ENCODE results near the gene LRMDA. TPM values are rescaled to one million over a fixed set of nuclear protein-coding genes. Genes with fewer than 3 reads are reported as not detected.

Gene LRMDA
- total and polyA plus RNA-seq, 2 of the 4 experiments (the other 2 are of a cell fraction): 0.07 TPM; not detected in 1

DNA sequence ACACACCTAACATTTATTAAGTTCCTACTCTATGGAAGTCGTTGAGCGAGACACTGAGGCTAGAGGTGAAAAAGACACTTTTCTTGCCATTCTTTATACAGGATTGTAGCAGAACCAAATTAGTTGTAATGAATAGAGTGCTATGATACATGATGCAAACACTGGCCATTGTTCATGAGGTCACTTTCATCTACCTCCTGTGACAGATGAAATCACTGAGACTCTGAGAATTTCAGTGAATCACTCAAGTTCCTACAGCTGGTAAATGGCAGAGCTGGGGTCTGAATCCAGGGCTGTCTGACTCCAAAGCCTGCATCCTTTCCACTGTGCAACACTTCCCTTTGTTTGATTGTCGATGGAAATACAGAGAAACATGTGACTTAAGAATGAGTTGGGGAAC, 657.6 kb downstream of the LRMDA start:
- Histone ChIP-seq H3K4me2 (ENCODE audit: low read depth, low read length) (no peak overlapping the region), H2AK9ac (replicated peaks; ENCODE audit: low read depth, low read length, poor library complexity) (no peak overlapping the region), H2AK5ac (ENCODE audit: low read depth, low read length) (no peak overlapping the region), H2BK120ac (ENCODE audit: low read depth, low read length) (no peak overlapping the region), H3K27ac (ENCODE audit: insufficient read depth, low read length) (no peak overlapping the region), H3K9me1 (ENCODE audit: insufficient read depth, low read length) (no peaks in the 10 kb centered on the region), H4K20me1 (ENCODE audit: insufficient read depth, low read length) (no peaks in the 10 kb centered on the region), H2AFZ (replicated peaks; ENCODE audit: low read length, poor library complexity) (no peak overlapping the region), H2BK15ac (ENCODE audit: low read depth, low read length) (no peak overlapping the region), H4K8ac (ENCODE audit: low read depth in 2 of 2, low read length in 2 of 2) (no peak overlapping the region), H3K18ac (ENCODE audit: low read depth, low read length) (no peak overlapping the region), H3K79me1 (ENCODE audit: low read depth in 1 of 2, low read length in 2 of 2) (no peaks in the 10 kb centered on the region), H3K4me3 (ENCODE audit: insufficient read depth, low read depth, low read length) (no peak overlapping the region), H3K23ac (ENCODE audit: low read depth, low read length) (no peak overlapping the region), H3K27me3 (ENCODE audit: control insufficient read depth, insufficient read depth, low read length) (peaks cover 2% of the 10 kb centered on the region), H2BK20ac (ENCODE audit: low read depth, low read length) (no peak overlapping the region), H2BK5ac (ENCODE audit: low read depth, low read length, poor library complexity, severe bottlenecking) (no peak overlapping the region), H3K36me3 (ENCODE audit: control insufficient read depth, insufficient read depth, low read length) (no peaks in the 10 kb centered on the region), H3K4ac (ENCODE audit: low read depth, low read length) (no peak overlapping the region), H3K14ac (replicated peaks; ENCODE audit: low read depth, low read length) (no peak overlapping the region), H3K9me3 (ENCODE audit: control insufficient read depth, insufficient read depth, low read length) (no peaks in the 10 kb centered on the region; the same call in 1 of the 2 replicates), H3K9ac (ENCODE audit: low read depth, low read length) (no peak overlapping the region), H3K56ac (ENCODE audit: extremely low read depth, insufficient read depth, low read length) (no peak overlapping the region), H4K91ac (ENCODE audit: insufficient read depth, low read depth, low read length) (no peak overlapping the region), H4K5ac (ENCODE audit: low read depth, low read length) (no peak overlapping the region), H3K4me1 (ENCODE audit: control insufficient read depth, insufficient read depth, low read length) (no peaks in the 10 kb centered on the region)
- ATAC-seq (ENCODE audit: low read depth): no peak
- intact Hi-C loops (cut with micrococcal nuclease): no loop called here
- dilution Hi-C loops (cut with HindIII; ENCODE audit: low sequenced_read_pairs, unreplicated experiment): no loop called here
- no peak for TF ChIP-seq MXI1 (IDR thresholded peaks at IDR 0.05; ENCODE audit: borderline replicate concordance, low read depth, low read length)
- no peak for TF ChIP-seq RAD21 (IDR thresholded peaks at IDR 0.05; ENCODE audit: low read length)
- TF ChIP-seq MAZ (IDR thresholded peaks at IDR 0.05; ENCODE audit: borderline replicate concordance, low read depth, low read length): no peak
- no peak for TF ChIP-seq MAFK (IDR thresholded peaks at IDR 0.05; ENCODE audit: low read depth, low read length)
- TF ChIP-seq CHD1 (IDR thresholded peaks at IDR 0.05; ENCODE audit: low read depth, low read length): no peak
- no peak for TF ChIP-seq NFE2L2 (IDR thresholded peaks at IDR 0.05; ENCODE audit: low read depth, low read length)
- TF ChIP-seq, protein P1, sequence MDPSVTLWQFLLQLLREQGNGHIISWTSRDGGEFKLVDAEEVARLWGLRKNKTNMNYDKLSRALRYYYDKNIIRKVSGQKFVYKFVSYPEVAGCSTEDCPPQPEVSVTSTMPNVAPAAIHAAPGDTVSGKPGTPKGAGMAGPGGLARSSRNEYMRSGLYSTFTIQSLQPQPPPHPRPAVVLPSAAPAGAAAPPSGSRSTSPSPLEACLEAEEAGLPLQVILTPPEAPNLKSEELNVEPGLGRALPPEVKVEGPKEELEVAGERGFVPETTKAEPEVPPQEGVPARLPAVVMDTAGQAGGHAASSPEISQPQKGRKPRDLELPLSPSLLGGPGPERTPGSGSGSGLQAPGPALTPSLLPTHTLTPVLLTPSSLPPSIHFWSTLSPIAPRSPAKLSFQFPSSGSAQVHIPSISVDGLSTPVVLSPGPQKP (IDR thresholded peaks at IDR 0.05; ENCODE audit: borderline replicate concordance, low read depth, low read length): no peak
- POLR2A ChIA-PET (ENCODE audit: unreplicated experiment): no interaction called here
- no peak for DNase-seq
- in situ Hi-C loops (cut with MboI; ENCODE audit: low sequenced_read_pairs): no loop called here
- no CpG with 5 or more reads among the region's 3 CpGs for WGBS, 2 experiments (ENCODE audit: extremely low coverage in 2 of 2, insufficient read length in 1 of 2)
- BruUV-seq (replicated peaks): no TSS peak
- CTCF ChIA-PET: no interaction called here

All from IMR-90 (cell line).